HUES48 (cell line): ENCODE data around the gene CETP.

ENCODE experiments used
- H3K27ac ChIP-seq: one replicate; pipeline ENCODE4 v1.7.0; 2013; ENCODE audit warnings: low read depth, low read length, inconsistent platforms
- H3K27me3 ChIP-seq: 2 replicates; pipeline ENCODE4 v1.6.1; 2013; ENCODE audit warnings: mild to moderate bottlenecking, low read length; ENCODE audit not compliant: control insufficient read depth, insufficient read depth
- H3K36me3 ChIP-seq: 2 replicates; pipeline ENCODE4 v1.6.1; 2013; ENCODE audit warnings: low read length; ENCODE audit not compliant: control insufficient read depth, insufficient read depth
- H3K4me1 ChIP-seq: 2 replicates; pipeline ENCODE4 v1.6.1; 2013; ENCODE audit warnings: mild to moderate bottlenecking, low read length; ENCODE audit not compliant: control insufficient read depth, insufficient read depth
- H3K4me3 ChIP-seq: 2 replicates; pipeline ENCODE4 v1.5.1; 2013; ENCODE audit warnings: mild to moderate bottlenecking, low read depth, low read length
- H3K9ac ChIP-seq: 2 replicates; pipeline ENCODE4 v1.6.1; 2013; ENCODE audit warnings: mild to moderate bottlenecking, low read depth, low read length, moderate library complexity
- H3K9me3 ChIP-seq: 2 replicates; pipeline ENCODE4 v1.6.1; 2013; ENCODE audit warnings: low read length; ENCODE audit not compliant: control insufficient read depth, insufficient read depth

The CETP gene

DNA sequence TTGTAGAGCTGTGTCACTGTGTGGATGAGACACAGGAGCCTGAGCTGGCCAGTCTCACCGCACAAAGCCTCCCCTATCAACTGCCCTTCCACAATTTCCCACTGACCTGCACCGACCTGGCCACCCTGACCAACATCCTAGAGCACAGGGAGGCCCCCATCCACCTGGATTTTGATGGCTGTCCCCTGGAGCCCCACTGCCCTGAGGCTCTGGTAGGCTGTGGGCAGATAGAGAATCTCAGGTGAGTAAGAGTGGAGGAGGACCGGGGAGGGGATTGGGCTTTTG lies 65.0 kb downstream of the CETP start:
- no peaks in the 10 kb centered on the region for H3K36me3 ChIP-seq
- H3K9ac ChIP-seq = no peak overlapping the region
- H3K27ac ChIP-seq = no peak overlapping the region
- no peaks in the 10 kb centered on the region for H3K4me1 ChIP-seq
- no peak overlapping the region for H3K4me3 ChIP-seq
- H3K27me3 ChIP-seq = no peaks in the 10 kb centered on the region
- no peaks in the 10 kb centered on the region for H3K9me3 ChIP-seq

DNA sequence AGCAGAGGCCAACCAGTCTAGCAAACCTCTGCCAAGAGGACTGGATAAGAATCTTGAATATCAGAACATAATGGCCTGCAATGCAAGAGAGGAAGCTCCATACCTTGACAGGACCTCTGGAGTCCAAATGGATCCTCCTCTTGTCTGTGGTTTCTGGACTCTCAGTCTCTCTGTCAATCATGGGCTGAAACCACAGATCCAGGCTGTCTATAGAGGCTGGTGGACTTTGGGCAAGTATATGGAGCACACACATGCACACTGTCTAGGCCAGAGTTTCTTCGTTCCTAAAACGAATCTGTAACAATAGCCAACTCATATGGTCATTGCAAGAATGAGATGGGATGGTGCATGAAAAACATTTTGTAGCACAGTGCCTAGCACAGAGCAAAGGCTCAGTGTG lies 65.3 kb downstream of the CETP start:
- no peaks in the 10 kb centered on the region for H3K27me3 ChIP-seq
- no peaks in the 10 kb centered on the region for H3K36me3 ChIP-seq
- no peaks in the 10 kb centered on the region for H3K4me1 ChIP-seq
- H3K9ac ChIP-seq = no peak overlapping the region
- no peak overlapping the region for H3K4me3 ChIP-seq
- H3K27ac ChIP-seq = no peak overlapping the region
- no peaks in the 10 kb centered on the region for H3K9me3 ChIP-seq

DNA sequence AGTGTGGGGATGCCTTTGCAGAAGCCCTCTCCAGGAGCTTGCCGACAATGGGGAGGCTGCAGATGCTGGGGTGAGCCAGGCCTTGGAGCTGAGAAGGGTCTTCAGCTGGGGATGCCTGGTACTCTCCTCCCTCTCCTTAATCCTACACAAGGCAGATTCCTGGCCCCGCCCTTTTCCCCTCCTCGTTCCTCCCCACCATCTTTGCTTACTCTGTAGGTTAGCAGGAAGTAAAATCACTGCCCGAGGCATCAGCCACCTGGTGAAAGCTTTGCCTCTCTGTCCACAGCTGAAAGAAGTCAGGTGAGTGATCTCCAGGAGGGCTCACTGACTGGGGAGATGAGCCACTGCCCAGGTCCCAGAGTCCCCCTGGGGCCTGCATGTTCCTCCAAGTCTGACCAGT lies 66.3 kb downstream of the CETP start:
- Histone ChIP-seq H3K9me3 (no peaks in the 10 kb centered on the region), H3K27me3 (no peaks in the 10 kb centered on the region), H3K27ac (no peak overlapping the region), H3K4me1 (no peaks in the 10 kb centered on the region), H3K4me3 (no peak overlapping the region), H3K9ac (no peak overlapping the region), H3K36me3 (no peaks in the 10 kb centered on the region)

DNA sequence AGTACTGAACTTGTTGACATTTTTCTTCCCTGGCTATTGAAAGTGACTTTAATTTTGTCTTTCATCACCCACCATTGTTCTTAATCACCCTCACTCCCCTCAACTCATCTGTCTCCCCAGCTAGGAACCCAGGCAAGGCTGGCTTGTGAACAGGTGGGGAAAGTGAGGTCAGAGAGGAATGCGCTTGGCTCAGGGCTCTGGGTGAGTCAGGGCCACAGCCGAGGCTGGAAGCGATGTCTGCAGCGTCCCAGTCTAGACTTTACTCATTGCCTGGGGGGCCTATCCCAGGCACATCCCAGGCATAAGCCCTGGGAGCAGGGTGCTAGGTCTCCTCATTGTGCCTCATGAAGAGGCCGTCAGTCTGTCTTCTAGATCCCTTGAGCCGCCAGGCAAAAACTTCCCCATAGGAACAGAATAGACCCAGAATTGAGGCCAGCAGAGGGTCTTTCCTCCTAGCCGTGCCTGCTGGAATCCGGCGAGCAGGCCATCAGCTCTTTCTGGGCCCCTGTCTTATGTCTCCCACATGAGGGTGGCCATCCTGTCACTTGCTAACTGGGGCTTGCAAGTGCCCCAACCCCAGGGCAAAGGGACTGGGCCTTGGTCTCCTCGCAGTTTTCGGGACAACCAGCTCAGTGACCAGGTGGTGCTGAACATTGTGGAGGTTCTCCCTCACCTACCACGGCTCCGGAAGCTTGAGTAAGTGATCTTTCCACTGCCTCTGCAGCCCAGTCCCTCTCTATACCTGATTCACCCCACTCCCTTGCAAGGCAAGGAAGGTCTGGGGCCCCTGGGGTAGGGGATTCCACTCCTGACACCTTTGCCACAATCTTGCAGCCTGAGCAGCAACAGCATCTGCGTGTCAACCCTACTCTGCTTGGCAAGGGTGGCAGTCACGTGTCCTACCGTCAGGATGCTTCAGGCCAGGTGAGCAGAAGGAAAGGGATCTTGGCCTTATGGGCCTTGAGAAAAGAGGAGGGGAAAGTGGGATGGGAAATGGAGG lies 67.7 kb downstream of the CETP start:
- Histone ChIP-seq H3K9me3 (no peaks in the 10 kb centered on the region), H3K27ac (no peak overlapping the region), H3K4me3 (no peak overlapping the region), H3K36me3 (no peaks in the 10 kb centered on the region), H3K9ac (no peak overlapping the region), H3K27me3 (no peaks in the 10 kb centered on the region), H3K4me1 (no peaks in the 10 kb centered on the region)

DNA sequence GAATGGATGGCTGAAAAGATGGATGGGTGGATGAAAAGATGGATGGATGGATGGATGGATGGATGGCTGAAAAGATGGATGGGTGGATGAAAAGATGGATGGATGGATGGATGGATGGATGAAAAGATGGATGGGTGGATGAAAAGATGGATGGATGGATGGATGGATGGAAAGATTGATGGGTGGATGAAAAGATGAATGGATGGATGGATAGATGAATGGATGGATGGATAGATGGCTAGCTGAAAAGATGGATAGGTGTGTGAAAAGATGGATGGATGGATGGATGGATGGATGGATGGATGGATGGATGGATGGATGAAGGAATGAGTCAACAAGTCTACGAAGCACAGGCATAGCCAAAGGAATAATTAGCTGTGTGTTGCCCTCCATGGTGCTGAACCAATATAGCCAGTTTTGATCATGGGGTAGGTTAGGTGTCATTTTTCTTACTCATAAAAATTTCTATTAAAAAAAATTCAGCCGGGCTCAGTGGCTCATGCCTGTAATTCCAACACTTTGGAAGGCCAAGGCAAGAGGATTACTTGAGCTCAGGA lies 68.7 kb downstream of the CETP start:
- Histone ChIP-seq H3K36me3 (no peaks in the 10 kb centered on the region), H3K27ac (no peak overlapping the region), H3K9me3 (no peaks in the 10 kb centered on the region), H3K4me1 (no peaks in the 10 kb centered on the region), H3K27me3 (no peaks in the 10 kb centered on the region), H3K4me3 (no peak overlapping the region), H3K9ac (no peak overlapping the region)

DNA sequence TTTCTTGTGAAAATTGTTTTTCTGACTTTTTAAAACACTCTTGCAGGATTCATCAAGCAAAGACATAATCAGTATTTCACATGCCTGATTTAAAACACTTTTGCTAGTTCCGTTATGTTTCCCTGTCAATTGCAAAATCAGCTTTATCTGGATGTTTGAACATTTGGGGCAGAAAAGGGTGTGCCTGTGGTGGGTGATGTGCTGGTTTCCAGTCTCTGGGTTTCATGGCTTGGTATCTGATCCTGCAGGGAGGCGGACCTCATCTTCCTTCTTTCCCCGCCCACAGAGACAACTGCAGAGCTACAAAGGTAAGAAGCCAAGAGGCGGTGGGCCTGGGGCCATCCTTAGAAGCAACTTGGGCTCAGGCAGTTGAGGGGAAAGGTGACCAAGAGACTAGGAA lies 69.4 kb downstream of the CETP start:
- Histone ChIP-seq H3K36me3 (no peaks in the 10 kb centered on the region), H3K27ac (no peak overlapping the region), H3K4me3 (no peak overlapping the region), H3K9me3 (no peaks in the 10 kb centered on the region), H3K27me3 (no peaks in the 10 kb centered on the region), H3K4me1 (no peaks in the 10 kb centered on the region), H3K9ac (no peak overlapping the region)

DNA sequence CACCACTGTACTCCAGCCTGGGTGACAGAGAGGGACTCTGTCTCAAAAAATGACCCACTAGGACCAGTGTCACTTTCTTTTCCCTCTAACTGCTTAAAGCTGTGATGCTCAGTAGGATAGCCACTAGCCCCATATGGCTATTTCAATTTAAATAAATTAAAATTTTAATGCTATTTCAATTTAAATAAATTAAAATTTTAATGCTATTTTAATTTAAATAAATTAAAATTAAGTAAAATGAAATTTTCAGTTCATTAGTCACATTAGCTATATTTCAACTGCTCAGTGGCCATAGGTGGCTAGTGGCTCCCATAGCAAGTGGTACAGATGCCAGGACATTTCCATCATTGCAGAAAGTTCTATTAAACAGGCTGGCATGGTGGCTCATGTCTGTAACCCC lies 70.6 kb downstream of the CETP start:
- Histone ChIP-seq H3K4me3 (no peak overlapping the region), H3K27me3 (no peaks in the 10 kb centered on the region), H3K4me1 (no peaks in the 10 kb centered on the region), H3K9ac (no peak overlapping the region), H3K27ac (no peak overlapping the region), H3K36me3 (no peaks in the 10 kb centered on the region), H3K9me3 (no peaks in the 10 kb centered on the region)

DNA sequence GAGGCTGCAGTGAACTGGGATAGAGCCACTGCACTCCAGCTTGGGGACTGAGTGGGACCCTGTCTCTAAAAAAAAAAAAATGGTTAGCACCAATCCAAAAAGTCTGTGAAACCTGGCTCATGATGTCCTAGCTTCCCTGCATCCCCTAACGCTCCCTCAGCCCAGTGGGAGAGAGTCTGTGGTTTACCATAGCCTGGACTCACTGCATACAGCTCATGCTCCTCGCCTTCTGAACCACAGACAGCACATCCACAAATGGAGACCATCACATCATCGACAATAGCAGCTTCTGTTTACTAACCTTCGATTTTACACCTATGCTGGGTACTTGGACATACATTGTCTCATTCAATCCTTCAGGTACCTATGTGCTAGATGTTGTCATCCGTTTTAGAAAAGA lies 71.2 kb downstream of the CETP start:
- Histone ChIP-seq H3K9ac (no peak overlapping the region), H3K36me3 (no peaks in the 10 kb centered on the region), H3K27ac (no peak overlapping the region), H3K4me1 (no peaks in the 10 kb centered on the region), H3K4me3 (no peak overlapping the region), H3K9me3 (no peaks in the 10 kb centered on the region), H3K27me3 (no peaks in the 10 kb centered on the region)
